Measurements from ENCODE around the gene C22orf23. TPM values are rescaled to one million over a fixed set of nuclear protein-coding genes. Genes with fewer than 3 reads are reported as not detected.

The C22orf23 gene
- polyA plus RNA-seq (2012; ENCODE audit: low read depth, missing spikeins): 0.14 TPM

GRCh38 chr22:37953437-37954179 lies at the start of gene C22orf23, which contains the start of gene POLR2F:
C22orf23 (minus strand) TSS chr22:37953601; CDS start chr22:37953149, 452 bp downstream.
POLR2F (plus strand) TSS chr22:37953699; CDS start chr22:37953788, 89 bp downstream.
- FAIRE-seq (peak; percentile 100), DNase-seq (ENCODE audit: insufficient read length, low spot score) (peak; percentile 98)
- no peak for TF ChIP-seq SPI1 (IDR thresholded peaks at IDR 0.05; ENCODE audit: low read depth, low read length)
- peak; percentile 80 for TF ChIP-seq POLR2AphosphoS5 (IDR thresholded peaks at IDR 0.05; ENCODE audit: low read depth, low read length)
- TF ChIP-seq PAX5 (IDR thresholded peaks at IDR 0.05; ENCODE audit: insufficient read depth, low read length, severe bottlenecking): no peak
- TF ChIP-seq POU2F2 (IDR thresholded peaks at IDR 0.05; ENCODE audit: low read depth, low read length): no peak
- TF ChIP-seq TAF1 (IDR thresholded peaks at IDR 0.05; ENCODE audit: low read depth, low read length): peak; percentile 61; the same call in 1 of the 2 replicates
- peak; percentile 80 for TF ChIP-seq POLR2A (IDR thresholded peaks at IDR 0.05; ENCODE audit: low read depth, low read length)

- FAIRE-seq (no peak), DNase-seq (ENCODE audit: insufficient read length, low spot score) (no peak)
- TF ChIP-seq PAX5 (IDR thresholded peaks at IDR 0.05; ENCODE audit: insufficient read depth, low read length, severe bottlenecking): no peak
- TF ChIP-seq POLR2AphosphoS5 (IDR thresholded peaks at IDR 0.05; ENCODE audit: low read depth, low read length): no peak
Measured at GRCh38 chr22:37999640-38000272, 46.4 kb upstream of the C22orf23 start.

GRCh38 chr22:37999236-37999635 lies 45.8 kb upstream of the C22orf23 start:
- TF ChIP-seq SPI1 (IDR thresholded peaks at IDR 0.05; ENCODE audit: low read depth, low read length): no peak
- no peak for TF ChIP-seq TAF1 (IDR thresholded peaks at IDR 0.05; ENCODE audit: low read depth, low read length)
- no peak for TF ChIP-seq POU2F2 (IDR thresholded peaks at IDR 0.05; ENCODE audit: low read depth, low read length)
- no peak for TF ChIP-seq PAX5 (IDR thresholded peaks at IDR 0.05; ENCODE audit: insufficient read depth, low read length, severe bottlenecking)
- TF ChIP-seq POLR2A (IDR thresholded peaks at IDR 0.05; ENCODE audit: low read depth, low read length): no peak
- TF ChIP-seq POLR2AphosphoS5 (IDR thresholded peaks at IDR 0.05; ENCODE audit: low read depth, low read length): no peak

GRCh38 chr22:37998543-37998942 lies 45.1 kb upstream of the C22orf23 start:
- no peak for FAIRE-seq
- no peak for DNase-seq (ENCODE audit: insufficient read length, low spot score)
- no peak for TF ChIP-seq SPI1 (IDR thresholded peaks at IDR 0.05; ENCODE audit: low read depth, low read length)
- TF ChIP-seq PAX5 (IDR thresholded peaks at IDR 0.05; ENCODE audit: insufficient read depth, low read length, severe bottlenecking): no peak
- TF ChIP-seq POLR2A (IDR thresholded peaks at IDR 0.05; ENCODE audit: low read depth, low read length): no peak
- no peak for TF ChIP-seq POU2F2 (IDR thresholded peaks at IDR 0.05; ENCODE audit: low read depth, low read length)
- no peak for TF ChIP-seq TAF1 (IDR thresholded peaks at IDR 0.05; ENCODE audit: low read depth, low read length)
- TF ChIP-seq POLR2AphosphoS5 (IDR thresholded peaks at IDR 0.05; ENCODE audit: low read depth, low read length): no peak

More at GRCh38 chr22:37999236-37999635, 45.8 kb upstream of the C22orf23 start:
- FAIRE-seq (no peak), DNase-seq (ENCODE audit: insufficient read length, low spot score) (no peak)

GRCh38 chr22:37996515-37997246 lies 43.3 kb upstream of the C22orf23 start:
- no peak for FAIRE-seq
- DNase-seq (ENCODE audit: insufficient read length, low spot score): no peak
- TF ChIP-seq TAF1 (IDR thresholded peaks at IDR 0.05; ENCODE audit: low read depth, low read length) (no peak), POU2F2 (IDR thresholded peaks at IDR 0.05; ENCODE audit: low read depth, low read length) (no peak)

- TF ChIP-seq TAF1 (IDR thresholded peaks at IDR 0.05; ENCODE audit: low read depth, low read length): no peak
- TF ChIP-seq POLR2A (IDR thresholded peaks at IDR 0.05; ENCODE audit: low read depth, low read length): no peak
- no peak for TF ChIP-seq POLR2AphosphoS5 (IDR thresholded peaks at IDR 0.05; ENCODE audit: low read depth, low read length)
- no peak for TF ChIP-seq SPI1 (IDR thresholded peaks at IDR 0.05; ENCODE audit: low read depth, low read length)
- no peak for TF ChIP-seq POU2F2 (IDR thresholded peaks at IDR 0.05; ENCODE audit: low read depth, low read length)
- no peak for TF ChIP-seq PAX5 (IDR thresholded peaks at IDR 0.05; ENCODE audit: insufficient read depth, low read length, severe bottlenecking)
- DNase-seq (ENCODE audit: insufficient read length, low spot score) (no peak), FAIRE-seq (no peak)
Measured at GRCh38 chr22:37996079-37996478, 42.7 kb upstream of the C22orf23 start.

GRCh38 chr22:37995460-37995859 lies 42.1 kb upstream of the C22orf23 start:
- no peak for FAIRE-seq
- DNase-seq (ENCODE audit: insufficient read length, low spot score): no peak
- TF ChIP-seq PAX5 (IDR thresholded peaks at IDR 0.05; ENCODE audit: insufficient read depth, low read length, severe bottlenecking): no peak
- TF ChIP-seq POLR2A (IDR thresholded peaks at IDR 0.05; ENCODE audit: low read depth, low read length): no peak
- no peak for TF ChIP-seq TAF1 (IDR thresholded peaks at IDR 0.05; ENCODE audit: low read depth, low read length)
- TF ChIP-seq POU2F2 (IDR thresholded peaks at IDR 0.05; ENCODE audit: low read depth, low read length): no peak
- TF ChIP-seq SPI1 (IDR thresholded peaks at IDR 0.05; ENCODE audit: low read depth, low read length): no peak
- TF ChIP-seq POLR2AphosphoS5 (IDR thresholded peaks at IDR 0.05; ENCODE audit: low read depth, low read length): no peak

GRCh38 chr22:37994982-37995381 lies 41.6 kb upstream of the C22orf23 start:
- FAIRE-seq: no peak
- no peak for TF ChIP-seq POU2F2 (IDR thresholded peaks at IDR 0.05; ENCODE audit: low read depth, low read length)
- no peak for TF ChIP-seq TAF1 (IDR thresholded peaks at IDR 0.05; ENCODE audit: low read depth, low read length)
- no peak for TF ChIP-seq POLR2AphosphoS5 (IDR thresholded peaks at IDR 0.05; ENCODE audit: low read depth, low read length)
- TF ChIP-seq PAX5 (IDR thresholded peaks at IDR 0.05; ENCODE audit: insufficient read depth, low read length, severe bottlenecking): no peak
- TF ChIP-seq POLR2A (IDR thresholded peaks at IDR 0.05; ENCODE audit: low read depth, low read length): no peak
- TF ChIP-seq SPI1 (IDR thresholded peaks at IDR 0.05; ENCODE audit: low read depth, low read length): no peak
- no peak for DNase-seq (ENCODE audit: insufficient read length, low spot score)

GRCh38 chr22:37994049-37994448 lies 40.6 kb upstream of the C22orf23 start:
- DNase-seq (ENCODE audit: insufficient read length, low spot score) (no peak), FAIRE-seq (no peak)
- TF ChIP-seq PAX5 (IDR thresholded peaks at IDR 0.05; ENCODE audit: insufficient read depth, low read length, severe bottlenecking) (no peak), POLR2AphosphoS5 (IDR thresholded peaks at IDR 0.05; ENCODE audit: low read depth, low read length) (no peak), TAF1 (IDR thresholded peaks at IDR 0.05; ENCODE audit: low read depth, low read length) (no peak), POLR2A (IDR thresholded peaks at IDR 0.05; ENCODE audit: low read depth, low read length) (no peak), SPI1 (IDR thresholded peaks at IDR 0.05; ENCODE audit: low read depth, low read length) (no peak), POU2F2 (IDR thresholded peaks at IDR 0.05; ENCODE audit: low read depth, low read length) (no peak)
